MM.1S (cell line): ENCODE measurements around the gene CAMKK2.
"Not testable (repeated sequence)": the region's sequence is repeated elsewhere in the genome, so short reads cannot be mapped to it uniquely, and the experiment has no call there.

Experiments used
- DNase-seq: peaks from one replicate; pipeline ENCODE4 v3.0.0-alpha.2; 2015
- H2AFZ ChIP-seq: fragments of 300-600 bp; sonication (generic); 2 replicates; pipeline ENCODE4 v1.6.0; 2016; ENCODE audit warnings: antibody characterized with exemption, low read length
- H3F3A ChIP-seq: fragments of 300-600 bp; sonication (generic); 2 replicates; pipeline ENCODE4 v1.6.1; 2016; ENCODE audit warnings: mild to moderate bottlenecking, antibody characterized with exemption, low read length, moderate library complexity, mixed read lengths; ENCODE audit not compliant: insufficient read depth
- H3K27ac ChIP-seq: fragments of 300-600 bp; sonication (generic); 2 replicates; pipeline ENCODE4 v1.5.1; 2016; ENCODE audit warnings: mild to moderate bottlenecking, low read length
- H3K27me3 ChIP-seq: fragments of 300-600 bp; sonication (generic); replicated peaks from 2 replicates; pipeline ENCODE4 v1.6.0; 2016; ENCODE audit warnings: low read length; ENCODE audit not compliant: insufficient read depth
- H3K36me3 ChIP-seq: fragments of 300-600 bp; sonication (generic); replicated peaks from 2 replicates; pipeline ENCODE4 v1.6.1; 2016; ENCODE audit warnings: mild to moderate bottlenecking, low read length, mixed read lengths; ENCODE audit not compliant: insufficient read depth
- H3K4me1 ChIP-seq: fragments of 300-600 bp; sonication (generic); 2 replicates; pipeline ENCODE4 v1.6.1; 2016; ENCODE audit warnings: low read length, mixed read lengths
- H3K4me2 ChIP-seq: fragments of 300-600 bp; sonication (generic); 2 replicates; pipeline ENCODE4 v1.6.0; 2016; ENCODE audit warnings: low read depth, low read length
- H3K4me3 ChIP-seq: fragments of 300-600 bp; sonication (generic); 2 replicates; pipeline ENCODE4 v1.5.1; 2016; ENCODE audit warnings: low read length, mixed read lengths
- H3K79me2 ChIP-seq: fragments of 300-600 bp; sonication (generic); 2 replicates; pipeline ENCODE4 v1.6.1; 2016; ENCODE audit warnings: mixed run types, low read length, mixed read lengths
- H3K9ac ChIP-seq: fragments of 300-600 bp; sonication (generic); 2 replicates; pipeline ENCODE4 v1.6.1; 2016; ENCODE audit warnings: low read length, mixed read lengths
- H3K9me2 ChIP-seq: fragments of 300-600 bp; sonication (generic); replicated peaks from 2 replicates; pipeline ENCODE4 v1.6.1; 2016; ENCODE audit warnings: mild to moderate bottlenecking, low read length, mixed read lengths; ENCODE audit not compliant: insufficient read depth
- H3K9me3 ChIP-seq: fragments of 300-600 bp; sonication (generic); replicated peaks from 2 replicates; pipeline ENCODE4 v1.6.1; 2016; ENCODE audit warnings: mild to moderate bottlenecking, low read length, mixed read lengths; ENCODE audit not compliant: insufficient read depth
- H4K20me1 ChIP-seq: fragments of 300-600 bp; sonication (generic); 2 replicates; pipeline ENCODE4 v1.6.1; 2016; ENCODE audit warnings: mild to moderate bottlenecking, low read length, moderate library complexity, mixed read lengths; ENCODE audit not compliant: insufficient read depth
- EZH2 ChIP-seq: fragments of 300-600 bp; sonication (generic); optimal IDR thresholded peaks from 2 replicates; pipeline ENCODE3; 2017; ENCODE audit warnings: low read depth, mild to moderate bottlenecking, antibody characterized with exemption, low read length, mixed read lengths
- EZH2phosphoT487 ChIP-seq: fragments of 300-600 bp; sonication (generic); IDR thresholded peaks from 2 replicates; pipeline ENCODE4 v1.6.1; 2018; ENCODE audit warnings: antibody characterized with exemption, low read length
- TF ChIP-seq, protein P1 (sequence below): fragments of 300-600 bp; sonication (generic); IDR thresholded peaks from 2 replicates; pipeline ENCODE4 v1.5.1; 2016; ENCODE audit warnings: antibody characterized with exemption, low read length, mixed read lengths

The CAMKK2 gene

GRCh38 chr12:121203482-121203881 is 93.0 kb downstream of the CAMKK2 start:
- no peaks in the 10 kb centered on the region for H4K20me1 ChIP-seq
- H3F3A ChIP-seq, result no peaks in the 10 kb centered on the region
- H3K4me1 ChIP-seq, result no peaks in the 10 kb centered on the region
- no peak for DNase-seq
- TF ChIP-seq EZH2phosphoT487 (no peak), EZH2 (no peak)
- TF ChIP-seq, protein P1, sequence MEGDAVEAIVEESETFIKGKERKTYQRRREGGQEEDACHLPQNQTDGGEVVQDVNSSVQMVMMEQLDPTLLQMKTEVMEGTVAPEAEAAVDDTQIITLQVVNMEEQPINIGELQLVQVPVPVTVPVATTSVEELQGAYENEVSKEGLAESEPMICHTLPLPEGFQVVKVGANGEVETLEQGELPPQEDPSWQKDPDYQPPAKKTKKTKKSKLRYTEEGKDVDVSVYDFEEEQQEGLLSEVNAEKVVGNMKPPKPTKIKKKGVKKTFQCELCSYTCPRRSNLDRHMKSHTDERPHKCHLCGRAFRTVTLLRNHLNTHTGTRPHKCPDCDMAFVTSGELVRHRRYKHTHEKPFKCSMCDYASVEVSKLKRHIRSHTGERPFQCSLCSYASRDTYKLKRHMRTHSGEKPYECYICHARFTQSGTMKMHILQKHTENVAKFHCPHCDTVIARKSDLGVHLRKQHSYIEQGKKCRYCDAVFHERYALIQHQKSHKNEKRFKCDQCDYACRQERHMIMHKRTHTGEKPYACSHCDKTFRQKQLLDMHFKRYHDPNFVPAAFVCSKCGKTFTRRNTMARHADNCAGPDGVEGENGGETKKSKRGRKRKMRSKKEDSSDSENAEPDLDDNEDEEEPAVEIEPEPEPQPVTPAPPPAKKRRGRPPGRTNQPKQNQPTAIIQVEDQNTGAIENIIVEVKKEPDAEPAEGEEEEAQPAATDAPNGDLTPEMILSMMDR, result no peak
- no peak overlapping the region for H3K27ac ChIP-seq
- H3K79me2 ChIP-seq, result no peaks in the 10 kb centered on the region
- H3K4me2 ChIP-seq, result no peak overlapping the region
- H2AFZ ChIP-seq, result no peak overlapping the region
- H3K9me3 ChIP-seq, result no peaks in the 10 kb centered on the region
- H3K9ac ChIP-seq, result no peak overlapping the region
- no peaks in the 10 kb centered on the region for H3K36me3 ChIP-seq
- H3K27me3 ChIP-seq, result no peaks in the 10 kb centered on the region
- H3K4me3 ChIP-seq, result no peak overlapping the region
- no peaks in the 10 kb centered on the region for H3K9me2 ChIP-seq

DNA sequence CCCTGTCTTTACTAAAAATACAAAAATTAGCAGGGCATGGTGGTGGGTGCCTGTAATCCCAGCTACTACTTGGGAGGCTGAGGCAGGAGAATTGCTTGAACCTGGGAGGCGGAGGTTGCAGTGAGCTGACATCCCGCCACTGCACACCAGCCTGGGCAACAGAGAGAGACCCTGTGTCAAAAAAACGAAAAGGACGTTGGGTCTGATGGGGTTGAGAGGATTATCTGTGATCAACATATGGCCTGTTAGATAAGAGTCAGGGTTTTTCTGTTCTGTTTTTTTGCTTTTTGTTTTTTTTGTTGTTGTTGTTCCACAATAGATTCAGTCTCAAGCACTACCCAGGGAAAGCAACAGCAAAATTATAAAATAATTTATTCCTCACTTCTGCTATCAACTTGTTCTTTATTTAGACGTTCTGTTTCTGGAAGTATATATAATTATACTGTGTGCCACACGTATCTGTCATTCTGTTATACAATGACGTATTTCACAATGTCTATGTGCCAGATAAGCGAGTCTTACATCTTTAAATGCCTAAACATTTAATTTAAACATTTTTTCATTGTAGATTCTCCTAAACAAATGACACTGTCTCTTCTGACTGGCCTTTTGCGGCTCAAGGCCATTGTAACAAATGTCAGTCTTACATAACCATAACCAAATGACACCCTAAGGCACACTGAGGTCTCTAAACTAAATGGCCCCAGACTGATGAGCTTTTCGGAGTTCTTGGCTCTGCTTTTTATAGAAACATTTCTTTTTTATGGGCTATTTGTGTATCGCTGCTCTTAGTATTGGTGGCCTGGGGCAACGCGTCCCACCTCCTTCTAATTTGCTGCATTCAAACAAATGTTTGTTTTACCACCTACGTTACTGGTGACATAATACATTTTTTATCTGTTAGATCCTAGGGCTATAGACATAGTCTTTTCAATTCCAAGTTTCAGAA is 93.8 kb downstream of the CAMKK2 start:
- Histone ChIP-seq H2AFZ (no peak overlapping the region), H3K4me3 (no peak overlapping the region), H3K27ac (no peak overlapping the region), H3K79me2 (no peaks in the 10 kb centered on the region), H3K9ac (no peak overlapping the region), H3K4me2 (no peak overlapping the region), H3K4me1 (no peaks in the 10 kb centered on the region), H3K9me2 (no peaks in the 10 kb centered on the region), H3F3A (no peaks in the 10 kb centered on the region), H3K36me3 (no peaks in the 10 kb centered on the region), H3K27me3 (no peaks in the 10 kb centered on the region), H4K20me1 (no peaks in the 10 kb centered on the region), H3K9me3 (no peaks in the 10 kb centered on the region)
- no peak for DNase-seq
- TF ChIP-seq, protein P1, result no peak
- TF ChIP-seq EZH2phosphoT487, result no peak
- no peak for TF ChIP-seq EZH2

- H3K9me3 ChIP-seq, H3K79me2 ChIP-seq, H2AFZ ChIP-seq, H3K4me3 ChIP-seq, H3K4me2 ChIP-seq, H3F3A ChIP-seq, H3K9ac ChIP-seq, H3K36me3 ChIP-seq, H3K4me1 ChIP-seq, H3K27ac ChIP-seq, DNase-seq, H3K27me3 ChIP-seq, H3K9me2 ChIP-seq, H4K20me1 ChIP-seq: not testable (repeated sequence)
Measured at GRCh38 chr12:121201140-121201539, 95.4 kb downstream of the CAMKK2 start.

DNA sequence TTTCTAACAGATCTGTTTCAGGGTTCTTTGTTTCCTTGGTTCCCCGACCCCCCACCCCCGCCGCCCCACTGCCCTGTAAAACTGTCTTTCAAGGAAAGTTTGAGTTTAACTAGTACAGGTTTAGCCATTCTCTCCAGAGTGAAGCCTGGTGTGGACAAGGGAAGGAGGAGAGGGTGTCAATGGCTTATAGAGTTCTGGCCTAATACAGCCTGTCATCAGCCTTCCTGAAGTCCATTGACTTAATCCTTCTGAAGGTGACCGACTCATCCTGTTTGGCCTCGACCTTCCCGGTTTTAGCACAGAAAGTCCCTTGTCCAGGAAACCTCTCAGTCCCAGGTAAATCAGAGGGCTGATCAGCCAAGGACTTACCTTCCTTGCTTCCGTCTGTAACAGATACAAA is 97.6 kb downstream of the CAMKK2 start:
- H3K9ac ChIP-seq, result no peak overlapping the region

More for the DNA sequence above, 97.6 kb downstream of the CAMKK2 start:
- no peaks in the 10 kb centered on the region for H3K4me1 ChIP-seq
- TF ChIP-seq EZH2phosphoT487 (no peak), EZH2 (no peak)
- TF ChIP-seq, protein P1, result no peak
- no peak overlapping the region for H3K4me3 ChIP-seq
- H3K27ac ChIP-seq, result no peak overlapping the region
- H2AFZ ChIP-seq, result no peak overlapping the region
- no peaks in the 10 kb centered on the region for H3K27me3 ChIP-seq
- no peaks in the 10 kb centered on the region for H3K9me3 ChIP-seq
- H3F3A ChIP-seq, result no peaks in the 10 kb centered on the region
- H3K36me3 ChIP-seq, result no peaks in the 10 kb centered on the region
- no peak overlapping the region for H3K4me2 ChIP-seq
- no peak for DNase-seq
- H3K79me2 ChIP-seq, result no peaks in the 10 kb centered on the region
- no peaks in the 10 kb centered on the region for H4K20me1 ChIP-seq
- H3K9me2 ChIP-seq, result no peaks in the 10 kb centered on the region
